DMS153 treated with DMSO at 0.1 percent for 48 hours (cell line): ENCODE measurements around the gene TEX52.

Experiments used
- DNase-seq: peaks from one replicate; lab custom pipeline; 2025; ENCODE audit not compliant: unreplicated experiment; lab: John Stamatoyannopoulos, UW

Gene TEX52

DNA sequence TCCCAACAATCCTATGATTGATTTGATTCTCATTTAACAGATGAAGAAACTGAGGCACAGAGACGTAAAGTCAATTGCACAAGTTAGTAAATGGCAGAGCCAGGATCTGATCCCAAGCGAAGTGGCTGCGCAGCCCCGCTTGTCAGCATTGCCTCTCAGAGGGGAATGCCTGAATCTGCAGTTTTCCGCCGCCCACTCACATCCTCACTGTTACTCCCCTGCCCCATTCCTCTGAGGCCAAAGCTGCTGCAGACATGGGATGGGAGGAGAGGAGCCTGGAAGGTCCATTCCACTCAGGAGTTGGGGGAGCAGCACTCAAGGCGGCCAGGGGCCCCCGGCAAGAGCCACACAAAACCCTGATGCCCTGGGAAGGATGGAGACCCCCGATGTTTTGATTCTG, 23.0 kb downstream of the TEX52 start:
- DNase-seq, result no peak

DNA sequence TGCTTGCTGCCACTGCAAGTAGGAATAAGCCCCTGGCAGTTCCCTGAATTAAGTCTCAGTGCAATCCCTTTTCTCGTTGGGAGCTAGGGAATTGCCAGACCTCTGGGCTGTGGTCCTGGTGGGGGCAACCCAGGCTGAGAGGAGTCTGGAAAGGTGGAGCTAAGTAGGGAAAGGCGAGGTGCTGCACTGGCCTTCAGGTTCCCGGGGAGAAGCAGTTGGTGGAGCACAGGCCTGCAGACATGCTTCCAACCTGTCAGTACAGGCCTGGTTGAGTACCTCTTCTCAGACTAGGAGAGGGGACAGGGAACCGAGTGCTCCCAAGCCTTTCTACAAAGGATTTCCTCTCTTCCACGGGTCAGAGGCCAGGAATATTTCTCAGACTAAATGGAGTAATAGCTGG, 23.5 kb downstream of the TEX52 start:
- DNase-seq, result no peak

DNA sequence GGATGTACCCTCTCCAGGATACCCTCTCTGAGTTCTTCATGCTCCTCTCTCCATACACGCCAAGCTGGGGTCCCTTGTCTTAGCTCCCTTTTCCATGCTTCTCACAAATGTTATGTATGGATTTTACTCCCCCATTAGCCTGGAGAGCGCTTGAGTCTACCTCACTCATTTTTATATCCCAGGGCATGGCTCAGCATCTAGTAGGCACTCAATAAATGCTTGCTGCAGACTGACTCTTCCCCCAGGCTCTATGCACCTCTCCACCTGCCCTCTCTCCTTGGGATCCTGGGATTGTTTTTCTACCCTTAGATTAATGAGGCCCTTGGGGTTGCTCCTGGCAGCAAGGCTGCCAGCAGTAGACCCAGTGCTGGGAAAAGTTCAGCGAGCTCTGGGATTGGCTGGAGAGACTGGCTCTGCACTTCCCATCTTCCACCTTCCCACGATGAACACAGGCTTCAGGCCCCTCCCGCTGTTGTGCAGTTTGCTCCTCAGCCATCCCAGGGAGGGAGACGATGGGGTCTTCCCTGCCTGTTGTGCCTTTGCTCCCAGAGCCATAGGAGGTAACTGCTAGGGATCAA, 24.2 kb downstream of the TEX52 start:
- peak; percentile 21 for DNase-seq

DNA sequence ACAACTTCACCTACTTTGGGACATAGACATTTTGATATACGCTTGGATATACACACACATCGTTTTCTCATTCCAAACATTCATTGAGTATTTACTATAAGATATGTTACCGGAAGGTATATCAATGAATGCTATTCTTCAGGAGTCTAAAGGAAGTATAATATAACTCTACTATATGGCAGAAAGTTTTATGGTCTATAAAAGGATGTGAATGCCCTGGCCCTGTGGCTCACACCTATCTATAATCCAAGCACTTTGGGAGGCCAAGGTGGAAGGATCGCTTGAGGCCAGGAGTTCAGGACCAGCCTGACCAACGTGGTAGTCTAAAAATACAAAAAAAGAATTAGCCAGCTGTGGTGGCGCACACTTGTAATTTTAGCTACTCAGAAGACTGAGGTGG, 27.6 kb downstream of the TEX52 start:
- DNase-seq, result no peak

DNA sequence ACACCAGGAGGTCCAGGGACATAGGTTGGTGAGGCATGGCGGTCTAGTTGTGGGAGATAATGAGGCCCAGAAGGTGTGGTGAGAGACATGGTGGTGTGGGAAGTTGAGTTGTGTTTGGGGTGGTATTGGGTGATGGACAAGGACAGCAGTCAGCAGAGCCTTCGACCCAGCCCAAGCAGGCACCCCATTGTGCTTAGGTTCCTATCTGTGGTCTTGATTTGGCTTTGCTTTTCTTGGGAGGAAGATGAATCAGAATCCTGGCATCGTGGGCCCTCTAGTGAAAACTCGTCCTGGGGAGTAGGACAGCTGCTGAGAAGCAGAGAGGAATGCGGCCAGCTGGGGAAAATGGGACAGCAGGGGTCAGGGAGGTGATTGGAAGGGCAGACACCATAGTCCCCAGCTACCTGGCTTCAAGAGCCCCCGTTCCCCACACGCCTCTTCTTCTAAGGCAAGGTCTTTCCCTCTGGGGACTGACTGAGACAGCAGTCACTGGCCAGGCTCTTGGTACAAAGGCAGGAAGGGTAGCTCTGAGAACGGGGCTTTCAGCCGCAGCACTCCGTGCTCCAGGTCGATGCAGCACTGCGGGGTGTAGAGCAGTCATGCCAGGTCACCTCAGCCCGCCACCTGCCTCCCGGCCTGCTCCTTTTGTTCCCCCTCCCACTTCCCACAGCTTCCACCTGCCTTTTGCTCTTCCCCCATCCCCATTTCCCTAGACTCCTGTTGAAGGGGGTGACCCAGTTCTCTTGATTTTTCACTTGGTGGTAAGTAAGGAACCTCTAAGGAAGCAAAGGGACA, 29.9 kb downstream of the TEX52 start:
- no peak for DNase-seq

DNA sequence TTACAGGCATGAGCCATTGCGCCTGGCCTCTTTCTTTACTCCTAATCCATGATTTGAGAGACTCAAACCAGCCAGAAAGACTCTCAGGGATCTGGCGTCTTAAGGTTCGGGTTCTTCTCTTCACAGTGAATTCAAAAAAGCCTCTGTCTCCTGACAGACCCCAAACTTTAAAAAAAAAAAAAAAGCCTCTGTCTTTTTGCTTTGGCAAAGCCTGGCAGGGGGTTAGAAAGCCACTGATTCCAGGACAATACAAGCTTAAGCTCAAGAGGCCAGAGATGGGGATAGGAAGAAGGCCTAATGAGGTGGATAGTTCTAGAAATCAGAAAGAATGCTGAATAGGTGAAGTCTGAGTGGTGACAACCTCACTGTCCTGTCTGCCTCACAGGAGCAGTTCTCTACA, 30.8 kb downstream of the TEX52 start:
- no peak for DNase-seq

DNA sequence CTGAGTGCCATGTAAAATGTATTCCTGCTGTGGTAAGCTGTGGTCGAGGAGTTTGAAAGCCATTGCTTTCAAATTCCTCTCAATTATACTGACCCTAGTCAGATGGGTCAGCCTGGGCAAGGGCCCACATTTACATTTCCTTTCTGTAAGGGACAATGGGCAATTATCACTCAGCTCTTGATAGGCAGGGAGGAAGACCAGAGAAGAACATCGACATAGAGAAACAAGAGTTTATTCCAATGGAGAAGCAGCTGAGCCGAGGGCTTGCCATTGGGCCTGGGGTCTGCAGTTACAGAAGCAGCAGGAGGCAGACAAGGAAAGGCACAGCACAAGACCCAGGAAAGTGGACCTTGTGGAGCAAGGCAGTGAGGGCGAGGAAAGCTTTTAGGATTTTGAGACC, 31.7 kb downstream of the TEX52 start:
- DNase-seq, result no peak

DNA sequence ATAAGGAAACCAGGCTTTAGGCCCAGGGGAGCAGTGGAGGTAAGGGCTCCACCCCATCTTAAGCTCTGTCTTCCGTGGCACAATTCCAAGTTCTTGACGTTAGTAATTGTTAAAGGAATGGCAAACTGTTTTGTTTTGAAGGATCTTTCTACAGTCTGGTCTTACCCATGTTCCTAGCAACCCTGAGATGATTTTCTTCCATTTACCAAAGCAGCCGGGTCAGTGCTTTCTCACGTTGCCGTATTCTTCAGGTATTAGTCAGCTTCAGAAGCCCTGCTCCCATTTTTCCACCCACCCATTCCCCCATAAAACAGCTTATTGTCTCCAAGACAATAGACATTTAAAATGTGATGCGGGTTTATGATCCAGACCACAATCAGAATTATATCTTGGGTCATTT, 32.3 kb downstream of the TEX52 start:
- DNase-seq, result no peak

DNA sequence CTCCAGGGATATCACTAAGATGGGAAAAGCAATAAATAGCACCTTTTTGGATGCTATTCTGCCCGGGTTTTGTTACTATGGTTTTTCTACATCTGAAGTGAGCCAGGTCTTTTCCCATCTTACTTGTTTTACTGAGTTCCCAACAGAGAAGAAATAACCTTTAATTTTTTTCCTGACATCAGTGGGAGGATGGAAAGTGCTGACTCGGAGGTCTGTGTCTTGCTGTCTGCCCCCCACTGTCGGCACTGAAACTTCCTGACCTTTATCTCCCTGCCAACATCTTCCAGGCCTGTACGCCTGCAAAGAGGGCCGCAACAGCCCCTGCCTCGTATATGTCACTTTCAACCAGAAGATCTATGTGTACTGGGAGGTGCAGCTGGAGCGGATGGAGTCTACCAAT, 33.4 kb downstream of the TEX52 start:
- no peak for DNase-seq

DNA sequence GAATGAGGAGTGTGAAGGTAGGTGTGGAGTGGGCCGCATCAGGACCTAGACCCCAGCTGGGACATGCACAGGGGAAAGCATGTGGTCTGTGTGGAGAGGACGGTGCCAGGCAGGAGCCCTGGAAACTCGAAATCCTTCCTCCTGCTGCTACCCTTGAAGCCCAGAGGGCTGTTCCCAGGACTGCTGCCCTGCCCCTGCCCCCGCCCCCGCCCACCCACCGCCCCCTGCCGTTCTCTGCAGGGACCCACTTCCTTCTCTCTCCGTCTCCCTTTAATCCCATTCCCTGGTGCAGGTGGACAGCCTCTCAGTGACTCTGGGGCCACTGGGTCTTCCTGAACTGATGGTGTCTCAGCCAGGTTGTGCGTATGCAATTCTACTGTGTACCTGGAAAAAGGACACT, 36.4 kb downstream of the TEX52 start:
- DNase-seq, result no peak

DNA sequence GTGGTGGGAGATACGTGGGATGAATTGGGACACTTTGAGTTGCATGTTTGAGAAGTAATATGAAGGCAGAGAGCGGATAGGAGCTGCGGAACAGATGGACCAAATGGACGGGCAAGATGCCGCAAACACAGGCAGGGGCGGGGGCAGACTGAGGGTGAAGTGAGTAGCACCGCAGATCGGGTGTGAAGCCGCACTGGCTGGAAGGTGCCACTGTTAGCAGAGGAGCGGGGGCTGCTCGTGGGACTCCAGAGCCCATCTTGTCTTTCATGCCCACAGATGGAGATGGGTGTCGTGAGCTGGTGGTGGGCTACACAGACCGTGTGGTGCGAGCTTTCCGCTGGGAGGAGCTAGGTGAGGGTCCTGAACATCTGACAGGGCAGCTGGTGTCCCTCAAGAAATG, 37.0 kb downstream of the TEX52 start:
- no peak for DNase-seq

DNA sequence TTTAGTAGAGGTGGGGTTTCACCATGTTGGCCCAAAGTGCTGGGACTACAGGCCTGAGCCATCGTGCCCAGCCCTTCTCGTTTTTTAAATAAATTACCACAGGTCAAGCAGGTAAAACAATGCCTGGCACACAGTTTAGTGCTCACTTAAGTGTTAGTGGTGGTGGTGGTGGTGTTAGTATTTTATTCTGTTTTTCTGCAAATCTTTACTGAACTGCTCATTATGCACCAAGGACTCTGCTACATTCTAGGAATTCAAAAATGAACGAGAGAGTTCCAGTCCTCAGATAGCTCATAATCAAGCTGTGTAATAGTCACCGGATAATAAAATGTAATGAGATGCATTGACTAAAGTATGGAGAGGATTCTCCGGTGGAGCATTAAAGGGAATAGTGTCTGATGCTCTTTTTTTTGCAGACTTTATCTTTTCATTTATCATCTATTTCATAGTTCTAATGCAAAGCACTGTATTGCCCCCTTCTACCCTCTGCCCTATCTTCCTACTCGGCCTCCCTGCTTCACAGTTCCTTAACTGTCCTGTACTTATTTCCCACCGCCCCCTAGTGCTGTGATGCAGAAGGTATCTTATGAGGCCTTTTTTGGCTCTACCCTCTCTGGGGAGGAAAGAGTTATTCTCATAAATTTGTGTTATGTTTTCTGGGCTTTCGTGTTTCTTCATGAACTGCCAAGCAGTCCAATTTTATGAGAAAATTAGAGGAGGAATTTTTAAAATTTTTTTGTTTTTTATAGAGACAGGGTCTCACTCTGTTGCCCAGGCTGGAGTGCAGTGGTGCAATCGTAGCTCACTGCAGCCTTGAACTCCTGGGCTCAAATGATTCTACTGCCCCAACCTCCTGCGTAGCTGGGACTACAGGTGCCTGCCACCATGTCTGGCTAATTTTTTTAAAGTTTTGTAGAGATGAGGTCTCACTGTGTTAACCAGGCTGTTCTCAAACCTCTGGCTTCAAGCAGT, 43.3 kb downstream of the TEX52 start:
- no peak for DNase-seq

DNA sequence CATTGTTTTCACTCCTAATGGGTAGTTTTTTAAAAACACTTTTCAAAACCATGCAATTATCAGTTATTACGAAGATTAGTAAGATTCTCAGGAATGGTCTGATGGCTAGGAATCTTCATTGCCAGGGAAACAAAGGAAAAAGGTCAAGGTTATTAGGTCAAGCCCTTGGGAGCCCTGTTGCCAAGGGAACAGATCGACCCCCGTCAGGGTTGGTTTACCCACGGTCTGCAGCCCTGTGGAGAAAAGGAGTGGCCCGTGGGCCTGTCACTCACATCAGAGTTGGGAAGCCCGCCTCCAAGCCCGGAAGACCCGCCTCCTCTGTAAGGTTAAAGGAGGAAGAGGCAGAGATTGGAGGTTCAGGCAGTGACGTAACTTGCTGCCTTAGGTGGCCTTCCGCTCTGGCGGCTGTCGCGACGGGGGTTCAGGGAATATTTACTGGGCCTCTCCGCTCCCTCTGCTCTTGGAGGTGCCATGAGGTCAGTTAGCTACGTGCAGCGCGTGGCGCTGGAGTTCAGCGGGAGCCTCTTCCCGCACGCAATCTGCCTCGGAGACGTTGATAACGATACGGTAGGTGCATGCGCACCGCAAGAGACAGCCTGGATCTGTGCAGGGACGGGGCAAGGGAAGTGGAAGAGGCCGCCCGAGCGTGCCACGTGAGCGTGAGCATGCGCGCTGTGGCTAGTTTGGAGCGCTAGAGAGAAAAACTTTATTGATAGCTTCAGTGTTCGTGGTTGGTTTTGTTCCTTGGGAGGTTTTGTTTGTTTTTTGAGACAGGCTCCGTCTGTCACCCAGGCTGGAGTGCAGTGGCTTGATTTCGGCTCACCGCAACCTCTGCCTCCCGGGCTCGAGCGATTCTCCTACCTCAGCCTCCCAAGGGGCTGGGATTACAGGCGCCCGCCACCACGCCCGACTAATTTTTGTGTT, 44.3 kb downstream of the TEX52 start, which contains the start of gene ITFG2:
Gene ITFG2, plus strand, starts transcription at position 379 of the 924 bp plus-strand sequence. Its CDS starts 93 bp downstream, at position 472.
- peak; percentile 97 for DNase-seq

DNA sequence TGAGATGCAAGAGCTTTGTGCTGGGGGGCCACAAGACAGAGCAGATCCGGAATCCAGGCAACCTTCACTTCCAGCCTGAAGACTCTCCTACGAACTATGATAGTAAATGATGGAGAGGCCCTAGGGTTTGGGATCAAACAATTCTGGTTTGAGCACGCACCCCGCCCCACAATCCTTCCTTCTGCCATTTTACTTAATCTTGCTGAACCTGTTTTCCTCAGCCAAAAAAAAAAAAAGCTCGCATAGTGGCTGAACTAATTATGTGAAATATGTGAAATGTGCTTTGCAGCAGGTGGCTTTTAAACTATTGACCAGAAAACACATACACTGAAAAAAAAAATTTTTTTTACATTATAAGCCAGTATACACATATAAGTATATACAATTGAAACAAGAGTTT, 45.0 kb downstream of the TEX52 start:
- DNase-seq, result no peak

DNA sequence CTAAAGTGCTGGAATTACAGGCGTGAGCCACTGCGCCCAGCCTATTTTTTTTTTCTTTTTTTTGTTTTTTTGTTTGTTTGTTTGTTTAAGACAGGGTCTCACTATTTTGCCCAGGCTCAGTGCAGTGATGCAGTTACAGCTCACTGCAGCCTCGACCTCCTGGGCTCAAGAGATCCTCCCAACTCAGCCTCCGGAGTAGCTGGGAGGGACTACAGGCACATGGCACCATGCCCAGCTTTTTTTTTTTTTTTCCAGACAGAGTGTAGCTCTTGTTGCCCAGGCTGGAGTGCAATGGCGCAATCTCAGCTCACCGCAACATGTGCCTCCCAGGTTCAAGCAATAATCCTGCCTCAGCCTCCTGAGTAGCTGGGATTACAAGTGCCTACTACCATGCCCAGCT, 50.1 kb downstream of the TEX52 start:
- no peak for DNase-seq

DNA sequence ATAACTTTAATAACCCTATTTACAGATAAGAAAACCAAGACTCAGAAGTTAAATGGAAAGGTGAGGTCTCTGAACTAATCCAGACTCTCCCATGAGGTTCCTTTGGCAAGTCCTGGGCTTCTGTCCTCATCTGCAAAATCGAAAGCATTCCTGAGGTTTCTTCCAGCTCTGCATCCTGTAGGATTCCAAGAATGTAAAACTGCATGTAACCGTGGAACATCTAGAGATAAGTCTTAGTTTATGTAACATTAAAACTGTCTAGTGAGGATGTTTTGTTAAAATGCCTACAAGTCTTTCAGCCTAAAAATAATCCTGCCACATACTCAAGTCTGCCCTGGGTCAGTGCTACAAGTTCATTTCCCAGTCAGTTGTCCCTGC, 51.7 kb downstream of the TEX52 start:
- DNase-seq, result no peak

DNA sequence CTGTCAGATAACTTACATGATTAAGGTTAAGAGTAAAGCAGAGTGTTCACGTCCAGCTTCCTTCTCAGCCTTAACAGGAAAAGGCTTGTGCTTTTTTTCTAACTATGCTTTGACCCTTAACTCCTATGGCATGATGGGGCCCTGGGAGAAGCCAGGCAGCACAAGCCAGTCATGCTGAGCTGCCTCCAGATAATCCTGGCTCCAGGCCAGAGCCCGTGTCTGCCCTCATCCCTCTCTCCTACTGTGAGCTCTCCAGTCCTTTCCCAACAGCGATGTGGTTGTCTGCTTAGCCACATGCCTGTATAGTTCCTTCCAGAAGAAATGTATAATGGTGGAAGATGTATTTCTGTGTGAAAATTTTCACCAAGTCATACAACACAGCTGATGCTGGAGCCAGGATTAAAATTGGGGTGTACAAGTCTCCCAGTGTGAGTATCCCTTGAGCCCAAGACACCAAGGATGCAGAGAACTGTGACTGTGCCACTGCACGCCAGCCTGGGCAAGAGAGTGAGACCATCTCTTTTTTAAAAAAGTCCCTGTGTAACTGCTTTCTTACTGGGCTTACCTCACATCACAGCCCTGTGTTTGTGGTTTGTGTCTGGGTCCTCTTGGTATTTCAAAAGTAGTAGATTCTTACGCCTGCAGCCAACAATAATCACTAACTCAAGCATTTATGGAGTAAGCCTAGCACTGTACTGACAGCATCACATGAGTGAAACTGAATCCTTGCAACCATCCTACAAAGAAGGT, 52.3 kb downstream of the TEX52 start:
- no peak for DNase-seq

DNA sequence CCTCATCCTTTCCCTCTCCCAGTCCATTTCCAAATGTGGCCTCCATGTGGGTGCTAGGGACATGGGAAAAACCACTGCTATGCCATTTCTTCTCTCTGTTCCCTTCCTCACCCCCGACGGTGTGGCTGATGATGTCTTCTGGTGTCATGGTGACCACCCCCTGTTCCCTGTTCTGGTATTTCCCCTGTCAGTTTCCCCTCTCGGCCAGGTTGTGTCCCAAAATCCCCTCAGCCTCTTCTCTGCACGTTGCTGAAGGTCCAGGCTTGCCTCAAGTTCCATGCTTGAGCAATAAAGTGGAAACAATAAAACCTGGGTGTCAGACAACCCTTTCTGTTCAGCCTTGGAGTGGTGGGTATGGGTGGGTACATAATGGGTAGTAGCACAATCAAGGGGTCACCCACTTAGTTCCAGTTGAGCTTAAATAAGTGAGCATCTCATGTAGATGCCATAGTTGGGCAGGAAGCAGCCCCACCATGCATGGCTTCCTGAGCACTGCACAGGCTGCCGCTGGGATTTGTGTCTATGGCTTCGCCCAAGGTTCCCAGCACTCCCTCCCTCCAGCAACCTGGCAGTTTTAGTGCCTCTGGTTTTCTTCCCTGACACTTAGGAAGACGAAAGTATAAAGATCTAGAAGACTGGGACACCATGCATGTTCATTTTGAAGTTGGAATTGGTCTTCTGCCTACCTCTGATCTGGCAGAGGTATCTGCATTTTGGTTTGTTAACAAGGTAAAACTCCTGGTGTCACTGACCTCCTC, 53.0 kb downstream of the TEX52 start:
- no peak for DNase-seq
